ENCODE data around the gene CCDC50.

Gene CCDC50

DNA sequence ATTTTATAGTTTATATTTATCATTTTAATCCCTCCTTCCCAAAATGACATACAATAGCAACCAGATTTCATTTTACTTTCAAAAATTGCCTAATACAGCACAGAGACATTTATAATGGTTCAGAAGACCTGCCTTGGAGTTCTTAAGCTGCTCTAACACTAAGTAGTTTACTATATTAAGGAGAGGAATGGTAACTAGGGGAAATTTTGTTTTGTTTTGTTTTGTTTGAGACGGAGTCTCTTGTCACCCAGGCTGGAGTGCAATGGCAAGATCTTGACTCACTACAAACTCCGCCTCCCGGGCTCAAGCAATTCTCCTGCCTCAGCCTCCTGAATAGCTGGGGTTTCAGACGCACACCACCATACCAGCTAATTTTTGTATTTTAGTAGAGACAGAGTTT is 22.8 kb upstream of the CCDC50 start:
- TF ChIP-seq, protein P1, sequence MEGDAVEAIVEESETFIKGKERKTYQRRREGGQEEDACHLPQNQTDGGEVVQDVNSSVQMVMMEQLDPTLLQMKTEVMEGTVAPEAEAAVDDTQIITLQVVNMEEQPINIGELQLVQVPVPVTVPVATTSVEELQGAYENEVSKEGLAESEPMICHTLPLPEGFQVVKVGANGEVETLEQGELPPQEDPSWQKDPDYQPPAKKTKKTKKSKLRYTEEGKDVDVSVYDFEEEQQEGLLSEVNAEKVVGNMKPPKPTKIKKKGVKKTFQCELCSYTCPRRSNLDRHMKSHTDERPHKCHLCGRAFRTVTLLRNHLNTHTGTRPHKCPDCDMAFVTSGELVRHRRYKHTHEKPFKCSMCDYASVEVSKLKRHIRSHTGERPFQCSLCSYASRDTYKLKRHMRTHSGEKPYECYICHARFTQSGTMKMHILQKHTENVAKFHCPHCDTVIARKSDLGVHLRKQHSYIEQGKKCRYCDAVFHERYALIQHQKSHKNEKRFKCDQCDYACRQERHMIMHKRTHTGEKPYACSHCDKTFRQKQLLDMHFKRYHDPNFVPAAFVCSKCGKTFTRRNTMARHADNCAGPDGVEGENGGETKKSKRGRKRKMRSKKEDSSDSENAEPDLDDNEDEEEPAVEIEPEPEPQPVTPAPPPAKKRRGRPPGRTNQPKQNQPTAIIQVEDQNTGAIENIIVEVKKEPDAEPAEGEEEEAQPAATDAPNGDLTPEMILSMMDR (IDR thresholded peaks at IDR 0.05; ENCODE audit: borderline replicate concordance, extremely low read depth, low read length, poor library complexity, severe bottlenecking): no peak
- no peak for TF ChIP-seq EZH2 (IDR thresholded peaks at IDR 0.05; ENCODE audit: borderline replicate concordance, low read depth, low read length, severe bottlenecking)
- Histone ChIP-seq H3K9me3 (ENCODE audit: insufficient read depth, low read length, severe bottlenecking) (no peaks in the 10 kb centered on the region), H3K4me1 (ENCODE audit: insufficient read depth, low read length) (no peaks in the 10 kb centered on the region), H3K9ac (ENCODE audit: low read depth, low read length) (no peak overlapping the region), H3K27ac (ENCODE audit: low read length) (no peak overlapping the region), H2AFZ (ENCODE audit: low read depth, low read length) (no peak overlapping the region), H3K4me2 (ENCODE audit: insufficient read depth, low read length) (no peak overlapping the region), H3K36me3 (ENCODE audit: insufficient read depth, low read length) (no peaks in the 10 kb centered on the region), H3K79me2 (ENCODE audit: insufficient read depth, low read length) (no peaks in the 10 kb centered on the region), H3K4me3 (ENCODE audit: low read depth in 1 of 2, low read length in 2 of 2) (no peak overlapping the region), H4K20me1 (ENCODE audit: insufficient read depth, low read length) (no peaks in the 10 kb centered on the region), H3K27me3 (ENCODE audit: insufficient read depth, low read length, poor library complexity) (no peaks in the 10 kb centered on the region)
- DNase-seq (no peak), ATAC-seq (ENCODE audit: insufficient read depth, low read depth) (no peak)

DNA sequence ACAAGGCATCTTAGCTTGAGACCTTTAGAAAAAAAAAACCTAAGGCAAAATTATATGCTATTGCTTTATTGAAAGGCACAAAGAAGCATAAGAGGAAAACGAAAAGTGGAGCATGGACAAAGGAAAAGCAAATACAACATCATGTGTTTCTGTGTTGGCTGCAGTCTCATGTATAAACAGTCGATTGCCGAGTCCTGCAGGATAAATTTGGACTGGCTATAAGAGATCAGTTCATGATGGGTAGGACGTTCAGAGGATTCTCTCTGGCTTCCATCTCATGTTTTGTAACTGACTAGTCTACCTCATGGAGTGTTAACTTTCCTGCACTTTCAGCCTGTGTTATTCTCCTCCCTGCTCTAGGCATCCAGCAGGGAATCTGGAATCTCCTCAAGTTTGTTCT is 21.9 kb upstream of the CCDC50 start:
- Histone ChIP-seq H3K4me2 (ENCODE audit: insufficient read depth, low read length) (no peak overlapping the region), H3K9ac (ENCODE audit: low read depth, low read length) (no peak overlapping the region), H4K20me1 (ENCODE audit: insufficient read depth, low read length) (no peaks in the 10 kb centered on the region), H3K79me2 (ENCODE audit: insufficient read depth, low read length) (no peaks in the 10 kb centered on the region), H2AFZ (ENCODE audit: low read depth, low read length) (no peak overlapping the region), H3K36me3 (ENCODE audit: insufficient read depth, low read length) (no peaks in the 10 kb centered on the region), H3K4me1 (ENCODE audit: insufficient read depth, low read length) (no peaks in the 10 kb centered on the region), H3K4me3 (ENCODE audit: low read depth in 1 of 2, low read length in 2 of 2) (no peak overlapping the region), H3K27ac (ENCODE audit: low read length) (no peak overlapping the region), H3K27me3 (ENCODE audit: insufficient read depth, low read length, poor library complexity) (no peaks in the 10 kb centered on the region), H3K9me3 (ENCODE audit: insufficient read depth, low read length, severe bottlenecking) (no peaks in the 10 kb centered on the region)
- no peak for TF ChIP-seq EZH2 (IDR thresholded peaks at IDR 0.05; ENCODE audit: borderline replicate concordance, low read depth, low read length, severe bottlenecking)
- TF ChIP-seq, protein P1 (IDR thresholded peaks at IDR 0.05; ENCODE audit: borderline replicate concordance, extremely low read depth, low read length, poor library complexity, severe bottlenecking): no peak
- DNase-seq (no peak), ATAC-seq (ENCODE audit: insufficient read depth, low read depth) (no peak)

DNA sequence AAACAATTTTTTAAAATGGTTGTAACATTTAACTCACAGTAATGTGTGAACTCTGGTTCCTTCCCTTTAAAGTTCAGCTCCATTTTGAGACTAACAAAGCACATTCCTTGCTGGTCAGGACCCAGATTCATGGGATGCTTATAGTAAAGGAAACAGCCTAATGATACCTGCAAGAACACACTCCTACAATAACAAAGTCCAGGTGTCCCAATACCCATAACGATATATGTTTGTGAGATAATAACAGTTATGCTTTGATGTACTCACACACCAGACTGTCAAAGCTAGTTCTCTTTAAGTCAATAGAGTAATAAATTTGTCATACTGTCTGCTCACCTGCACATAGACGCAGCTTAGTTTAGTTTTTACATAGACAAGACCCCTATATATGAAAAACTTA is 15.9 kb upstream of the CCDC50 start:
- Histone ChIP-seq H3K9ac (ENCODE audit: low read depth, low read length) (no peak overlapping the region), H3K9me3 (ENCODE audit: insufficient read depth, low read length, severe bottlenecking) (no peaks in the 10 kb centered on the region), H3K27ac (ENCODE audit: low read length) (no peak overlapping the region), H2AFZ (ENCODE audit: low read depth, low read length) (no peak overlapping the region), H3K4me3 (ENCODE audit: low read depth in 1 of 2, low read length in 2 of 2) (no peak overlapping the region), H4K20me1 (ENCODE audit: insufficient read depth, low read length) (no peaks in the 10 kb centered on the region), H3K4me2 (ENCODE audit: insufficient read depth, low read length) (no peak overlapping the region), H3K79me2 (ENCODE audit: insufficient read depth, low read length) (no peaks in the 10 kb centered on the region), H3K4me1 (ENCODE audit: insufficient read depth, low read length) (no peaks in the 10 kb centered on the region), H3K27me3 (ENCODE audit: insufficient read depth, low read length, poor library complexity) (no peaks in the 10 kb centered on the region), H3K36me3 (ENCODE audit: insufficient read depth, low read length) (no peaks in the 10 kb centered on the region)
- no peak for TF ChIP-seq EZH2 (IDR thresholded peaks at IDR 0.05; ENCODE audit: borderline replicate concordance, low read depth, low read length, severe bottlenecking)
- TF ChIP-seq, protein P1 (IDR thresholded peaks at IDR 0.05; ENCODE audit: borderline replicate concordance, extremely low read depth, low read length, poor library complexity, severe bottlenecking): no peak
- ATAC-seq (ENCODE audit: insufficient read depth, low read depth): no peak
- no peak for DNase-seq
